Keratinocyte (primary cell): ENCODE data around the gene SPSB4. TPM values are rescaled to one million over a fixed set of nuclear protein-coding genes. Genes with fewer than 3 reads are reported as not detected.
"Not testable (repeated sequence)": the region's sequence is repeated elsewhere in the genome, so short reads cannot be mapped to it uniquely, and the experiment has no call there.

Source experiments
- DNase-seq: peaks from one replicate; pipeline ENCODE4 v3.0.0-alpha.2; 2011; ENCODE audit warnings: low read depth, missing footprints, low spot score
- FAIRE-seq: peaks from 2 replicates; lab custom pipeline; 2011; peaks lifted over from hg19 to GRCh38; lab: Jason Lieb, UNC
- H2AFZ ChIP-seq: 2 replicates; pipeline ENCODE4 v1.6.0; 2012; ENCODE audit warnings: low read length, control low read depth, inconsistent platforms; ENCODE audit not compliant: control insufficient read depth
- H3K27ac ChIP-seq: 2 replicates; pipeline ENCODE4 v1.5.1; 2011; ENCODE audit warnings: low read length; ENCODE audit not compliant: control insufficient read depth, insufficient read depth
- H3K27me3 ChIP-seq: 3 replicates; pipeline ENCODE4 v1.6.0; 2011; ENCODE audit warnings: low read length; ENCODE audit not compliant: control insufficient read depth, insufficient read depth; ENCODE audit errors: extremely low read depth
- H3K36me3 ChIP-seq, 2 experiments: 2 replicates in 1 of 2; 3 replicates in 1 of 2; pipeline ENCODE4 v1.5.1; 2011; ENCODE audit warnings: low read length in 2 of 2, mild to moderate bottlenecking in 1 of 2; ENCODE audit not compliant: control insufficient read depth in 2 of 2, insufficient read depth in 2 of 2; ENCODE audit errors: extremely low read depth in 1 of 2
- H3K4me1 ChIP-seq: 3 replicates; pipeline ENCODE4 v1.5.1; 2011; ENCODE audit warnings: low read length; ENCODE audit not compliant: control insufficient read depth, insufficient read depth; ENCODE audit errors: extremely low read depth
- H3K4me2 ChIP-seq: 3 replicates; pipeline ENCODE4 v1.6.0; 2011; ENCODE audit warnings: low read depth, low read length; ENCODE audit not compliant: control insufficient read depth, insufficient read depth; ENCODE audit errors: extremely low read depth
- H3K4me3 ChIP-seq, 3 experiments: fragments of 200-600 bp in 1 of 3; sonication (generic) in 1 of 3; 2 replicates in 2 of 3; 3 replicates in 1 of 3; pipeline ENCODE4 v1.5.1; 2011 to 2016; ENCODE audit warnings: low read length in 3 of 3, mild to moderate bottlenecking in 3 of 3, control low read depth in 2 of 3, inconsistent platforms in 1 of 3, low read depth in 1 of 3, mixed read lengths in 1 of 3, mixed run types in 1 of 3, moderate library complexity in 1 of 3; ENCODE audit not compliant: control insufficient read depth in 2 of 3, insufficient read depth in 2 of 3; ENCODE audit errors: extremely low read depth in 1 of 3
- H3K79me2 ChIP-seq: 2 replicates; pipeline ENCODE4 v1.6.0; 2012; ENCODE audit warnings: low read length; ENCODE audit not compliant: control insufficient read depth, insufficient read depth
- H3K9ac ChIP-seq: 3 replicates; pipeline ENCODE4 v1.6.0; 2011; ENCODE audit warnings: low read length; ENCODE audit not compliant: control insufficient read depth, insufficient read depth; ENCODE audit errors: extremely low read depth
- H3K9me1 ChIP-seq: 3 replicates; pipeline ENCODE4 v1.6.0; 2011; ENCODE audit warnings: low read length; ENCODE audit not compliant: control insufficient read depth, insufficient read depth; ENCODE audit errors: extremely low read depth
- H3K9me3 ChIP-seq: 2 replicates; pipeline ENCODE4 v1.5.1; 2012; ENCODE audit warnings: low read depth, low read length; ENCODE audit not compliant: control insufficient read depth
- H4K20me1 ChIP-seq: 3 replicates; pipeline ENCODE4 v1.6.0; 2011; ENCODE audit warnings: low read length; ENCODE audit not compliant: control insufficient read depth, insufficient read depth; ENCODE audit errors: extremely low read depth
- CTCF ChIP-seq, 3 experiments: IDR thresholded peaks in 1 of 3; conservative IDR thresholded peaks in 1 of 3; optimal IDR thresholded peaks in 1 of 3; 2 replicates in 2 of 3; 3 replicates in 1 of 3; pipeline versions ENCODE3 to v1.5.1; 2011; ENCODE audit warnings: low read length in 3 of 3, mild to moderate bottlenecking in 3 of 3, moderate library complexity in 2 of 3, control low read depth in 1 of 3, inconsistent platforms in 1 of 3; ENCODE audit not compliant: insufficient read depth in 2 of 3; ENCODE audit errors: extremely low read depth in 1 of 3
- EZH2 ChIP-seq: IDR thresholded peaks from one replicate; pipeline ENCODE4 v1.6.1; 2012; ENCODE audit warnings: inconsistent platforms, mild to moderate bottlenecking, low read length, moderate library complexity
- dilution Hi-C: fragments of 300-500 bp; cut with MboI; formaldehyde crosslinking; loops from one replicate; pipeline ENCODE4 v1.7.0; 2020; ENCODE audit warnings: low sequenced_read_pairs; ENCODE audit not compliant: extremely low pct_ligation_motif_present
- polyA plus RNA-seq, 5 experiments: library from polyadenylated mRNA; depleted of rRNA in 3 of 5; stranded (reverse) in 3 of 5; stranded (forward) in 1 of 5; unstranded in 1 of 5; fragments of >200 nt; gene quantifications; 1 replicate in 1 of 5; 2 replicates in 3 of 5; 3 replicates in 1 of 5; pipeline versions ENCODE4 v1.2.1 to v1.2.3, GENCODE V29; 2011 to 2012; ENCODE audit warnings: missing spikeins in 2 of 5, low read depth in 1 of 5, low replicate concordance in 1 of 5

Gene SPSB4
- polyA plus RNA-seq, 1 donor (not counting 4 experiments of a cell fraction or from before 2014, with no cell fraction given) = not detected

- Histone ChIP-seq H3K79me2 (no peaks in the 10 kb centered on the region), H3K27me3 (no peaks in the 10 kb centered on the region), H3K4me1 (no peaks in the 10 kb centered on the region), H3K4me2 (no peak overlapping the region), H2AFZ (no peak overlapping the region), H3K4me3 (no peak overlapping the region), H3K27ac (no peak overlapping the region), H4K20me1 (no peaks in the 10 kb centered on the region), H3K9me1 (no peaks in the 10 kb centered on the region), H3K9me3 (no peaks in the 10 kb centered on the region), H3K9ac (no peak overlapping the region), H3K36me3 (no peaks in the 10 kb centered on the region)
- TF ChIP-seq CTCF (optimal IDR thresholded peaks at IDR 0.05 in 1 of 3, IDR thresholded peaks at IDR 0.05 in 1 of 3, conservative IDR thresholded peaks at IDR 0.05 in 1 of 3; ENCODE audit: extremely low read depth in 1 of 3, insufficient read depth in 2 of 3, low read length in 3 of 3) (no peak), EZH2 (no peak)
- FAIRE-seq = no peak
- dilution Hi-C loops = no loop called here
- no peak for DNase-seq
These were observed 64.8 kb downstream of the SPSB4 start for GRCh38 chr3:141115789-141116541.

DNA sequence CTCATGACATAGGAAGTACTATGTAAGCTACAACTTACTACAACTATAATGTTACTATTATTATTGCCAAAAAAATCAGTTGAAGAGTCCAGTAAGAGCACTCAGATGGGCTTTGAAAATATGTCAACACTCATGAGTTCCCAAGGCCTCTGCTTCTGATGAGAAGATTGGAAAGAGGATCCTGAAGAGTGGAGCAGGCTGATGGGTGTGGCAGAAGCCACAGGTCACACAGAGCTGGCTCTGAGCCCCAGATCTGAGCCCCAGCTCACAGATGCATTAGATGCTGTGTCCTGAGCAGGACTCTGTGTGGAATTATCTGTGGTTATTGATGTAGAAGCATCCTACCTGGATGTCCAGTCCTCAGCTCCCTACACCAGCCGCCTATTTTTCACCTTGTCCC, 65.6 kb downstream of the SPSB4 start:
- no peak for TF ChIP-seq EZH2
- TF ChIP-seq CTCF (optimal IDR thresholded peaks at IDR 0.05 in 1 of 3, IDR thresholded peaks at IDR 0.05 in 1 of 3, conservative IDR thresholded peaks at IDR 0.05 in 1 of 3; ENCODE audit: extremely low read depth in 1 of 3, insufficient read depth in 2 of 3, low read length in 3 of 3) = no peak
- dilution Hi-C loops = no loop called here
- H3K9ac ChIP-seq = no peak overlapping the region
- H3K4me1 ChIP-seq = no peaks in the 10 kb centered on the region
- no peaks in the 10 kb centered on the region for H4K20me1 ChIP-seq
- no peak for DNase-seq
- no peaks in the 10 kb centered on the region for H3K36me3 ChIP-seq
- no peak overlapping the region for H2AFZ ChIP-seq
- H3K79me2 ChIP-seq = no peaks in the 10 kb centered on the region
- no peak for FAIRE-seq
- no peak overlapping the region for H3K4me2 ChIP-seq
- H3K9me1 ChIP-seq = no peaks in the 10 kb centered on the region
- no peak overlapping the region for H3K4me3 ChIP-seq
- no peaks in the 10 kb centered on the region for H3K27me3 ChIP-seq
- no peak overlapping the region for H3K27ac ChIP-seq
- H3K9me3 ChIP-seq = no peaks in the 10 kb centered on the region

GRCh38 chr3:141117982-141118381, 66.8 kb downstream of the SPSB4 start:
- dilution Hi-C loops, H3K9ac ChIP-seq, FAIRE-seq, H3K9me1 ChIP-seq, H3K27me3 ChIP-seq, H3K36me3 ChIP-seq, H3K9me3 ChIP-seq, H3K27ac ChIP-seq, H3K4me2 ChIP-seq, DNase-seq, H2AFZ ChIP-seq, H3K4me1 ChIP-seq, H3K4me3 ChIP-seq, H4K20me1 ChIP-seq, H3K79me2 ChIP-seq: not testable (repeated sequence)
